T follicular helper cell (primary cell): ENCODE results near the gene ADAM8.
"Not testable (repeated sequence)": the region's sequence is repeated elsewhere in the genome, so short reads cannot be mapped to it uniquely, and the experiment has no call there.

Experiments used
- DNase-seq: peaks from one replicate; pipeline ENCODE4 v3.0.0-alpha.2; 2020; ENCODE audit warnings: low read depth

ADAM8 gene

GRCh38 chr10:133231244-133231945 lies 45.3 kb downstream of the ADAM8 start:
- DNase-seq = no peak

- DNase-seq = no peak
These were observed 46.1 kb downstream of the ADAM8 start for GRCh38 chr10:133230387-133231195.

- DNase-seq = no peak
These were observed 46.7 kb downstream of the ADAM8 start, which contains the start of gene UTF1 for GRCh38 chr10:133230044-133230361. Gene UTF1 (plus strand): TSS chr10:133230217. CDS start chr10:133230289, 72 bp downstream.

GRCh38 chr10:133229265-133230043 lies 47.2 kb downstream of the ADAM8 start:
- DNase-seq = no peak

GRCh38 chr10:133227256-133227655 lies 49.4 kb downstream of the ADAM8 start:
- DNase-seq = no peak

GRCh38 chr10:133226251-133226808 lies 50.3 kb downstream of the ADAM8 start:
- no peak for DNase-seq

- DNase-seq = no peak
These were observed 50.9 kb downstream of the ADAM8 start for GRCh38 chr10:133225707-133226191.

- no peak for DNase-seq
These were observed 51.8 kb downstream of the ADAM8 start for GRCh38 chr10:133224756-133225372.

GRCh38 chr10:133224076-133224475 lies 52.6 kb downstream of the ADAM8 start:
- no peak for DNase-seq

GRCh38 chr10:133221756-133222155 lies 54.9 kb downstream of the ADAM8 start:
- not testable (repeated sequence) for DNase-seq

GRCh38 chr10:133221331-133221730 lies 55.3 kb downstream of the ADAM8 start:
- no peak for DNase-seq

- no peak for DNase-seq
These were observed 56.9 kb downstream of the ADAM8 start for GRCh38 chr10:133219782-133220181.

- DNase-seq = no peak
These were observed 57.8 kb downstream of the ADAM8 start for GRCh38 chr10:133218891-133219290.

GRCh38 chr10:133217800-133218589 lies 58.7 kb downstream of the ADAM8 start:
- DNase-seq = no peak

- no peak for DNase-seq
These were observed 59.9 kb downstream of the ADAM8 start for GRCh38 chr10:133216776-133217175.

- no peak for DNase-seq
These were observed 61.1 kb downstream of the ADAM8 start for GRCh38 chr10:133215586-133215985.

- DNase-seq = no peak
These were observed 61.9 kb downstream of the ADAM8 start for GRCh38 chr10:133214468-133215410.

- no peak for DNase-seq
These were observed 62.8 kb downstream of the ADAM8 start for GRCh38 chr10:133213641-133214467.
